Measurements from ENCODE around the gene APOB.

Gene APOB

GRCh38 chr2:20994130-20994529 lies 49.7 kb downstream of the APOB start:
- no peaks in the 10 kb centered on the region for H3K4me1 ChIP-seq (ENCODE audit: insufficient read depth, low read length)
- H3K4me2 ChIP-seq (ENCODE audit: insufficient read depth, low read length): no peak overlapping the region
- no peaks in the 10 kb centered on the region for H3K36me3 ChIP-seq (ENCODE audit: insufficient read depth, low read length)
- no peak overlapping the region for H2AFZ ChIP-seq (ENCODE audit: low read depth, low read length)
- no peak overlapping the region for H3K9ac ChIP-seq (ENCODE audit: low read depth, low read length)
- H3K79me2 ChIP-seq (ENCODE audit: insufficient read depth, low read length): no peaks in the 10 kb centered on the region
- H3K4me3 ChIP-seq (ENCODE audit: low read depth in 1 of 2, low read length in 2 of 2): no peak overlapping the region
- H3K27ac ChIP-seq (ENCODE audit: low read length): no peak overlapping the region
- peaks cover 4% of the 10 kb centered on the region for H3K27me3 ChIP-seq (ENCODE audit: insufficient read depth, low read length, poor library complexity)
- no peaks in the 10 kb centered on the region for H4K20me1 ChIP-seq (ENCODE audit: insufficient read depth, low read length)
- ATAC-seq (ENCODE audit: insufficient read depth, low read depth): no peak
- no peaks in the 10 kb centered on the region for H3K9me3 ChIP-seq (ENCODE audit: insufficient read depth, low read length, severe bottlenecking)
- no peak for TF ChIP-seq EZH2 (IDR thresholded peaks at IDR 0.05; ENCODE audit: borderline replicate concordance, low read depth, low read length, severe bottlenecking)
- no peak for TF ChIP-seq CTCF (IDR thresholded peaks at IDR 0.05; ENCODE audit: borderline replicate concordance, extremely low read depth, low read length, poor library complexity, severe bottlenecking)
- no peak for DNase-seq

GRCh38 chr2:20992201-20992711 lies 51.6 kb downstream of the APOB start:
- TF ChIP-seq EZH2 (IDR thresholded peaks at IDR 0.05; ENCODE audit: borderline replicate concordance, low read depth, low read length, severe bottlenecking) (no peak), CTCF (IDR thresholded peaks at IDR 0.05; ENCODE audit: borderline replicate concordance, extremely low read depth, low read length, poor library complexity, severe bottlenecking) (no peak)
- ATAC-seq (ENCODE audit: insufficient read depth, low read depth): no peak

GRCh38 chr2:20990442-20991430 lies 53.1 kb downstream of the APOB start:
- TF ChIP-seq CTCF (IDR thresholded peaks at IDR 0.05; ENCODE audit: borderline replicate concordance, extremely low read depth, low read length, poor library complexity, severe bottlenecking) (no peak), EZH2 (IDR thresholded peaks at IDR 0.05; ENCODE audit: borderline replicate concordance, low read depth, low read length, severe bottlenecking) (no peak)
- Histone ChIP-seq H3K9ac (ENCODE audit: low read depth, low read length) (no peak overlapping the region), H3K4me1 (ENCODE audit: insufficient read depth, low read length) (no peaks in the 10 kb centered on the region), H3K36me3 (ENCODE audit: insufficient read depth, low read length) (no peaks in the 10 kb centered on the region), H3K4me3 (ENCODE audit: low read depth in 1 of 2, low read length in 2 of 2) (no peak overlapping the region), H3K27ac (ENCODE audit: low read length) (no peak overlapping the region), H3K9me3 (ENCODE audit: insufficient read depth, low read length, severe bottlenecking) (no peaks in the 10 kb centered on the region), H3K4me2 (ENCODE audit: insufficient read depth, low read length) (no peak overlapping the region), H3K27me3 (ENCODE audit: insufficient read depth, low read length, poor library complexity) (peaks cover 4% of the 10 kb centered on the region), H4K20me1 (ENCODE audit: insufficient read depth, low read length) (no peaks in the 10 kb centered on the region), H2AFZ (ENCODE audit: low read depth, low read length) (no peak overlapping the region), H3K79me2 (ENCODE audit: insufficient read depth, low read length) (no peaks in the 10 kb centered on the region)
- no peak for ATAC-seq (ENCODE audit: insufficient read depth, low read depth)
- no peak for DNase-seq

More at GRCh38 chr2:20992201-20992711, 51.6 kb downstream of the APOB start:
- no peaks in the 10 kb centered on the region for H3K4me1 ChIP-seq (ENCODE audit: insufficient read depth, low read length)
- no peaks in the 10 kb centered on the region for H3K79me2 ChIP-seq (ENCODE audit: insufficient read depth, low read length)
- H3K9me3 ChIP-seq (ENCODE audit: insufficient read depth, low read length, severe bottlenecking): no peaks in the 10 kb centered on the region
- no peak overlapping the region for H2AFZ ChIP-seq (ENCODE audit: low read depth, low read length)
- no peak for DNase-seq
- no peak overlapping the region for H3K4me2 ChIP-seq (ENCODE audit: insufficient read depth, low read length)
- H3K36me3 ChIP-seq (ENCODE audit: insufficient read depth, low read length): no peaks in the 10 kb centered on the region
- H4K20me1 ChIP-seq (ENCODE audit: insufficient read depth, low read length): no peaks in the 10 kb centered on the region
- no peak overlapping the region for H3K4me3 ChIP-seq (ENCODE audit: low read depth in 1 of 2, low read length in 2 of 2)
- no peak overlapping the region for H3K27ac ChIP-seq (ENCODE audit: low read length)
- peaks cover 4% of the 10 kb centered on the region for H3K27me3 ChIP-seq (ENCODE audit: insufficient read depth, low read length, poor library complexity)
- no peak overlapping the region for H3K9ac ChIP-seq (ENCODE audit: low read depth, low read length)

Measured in DND-41 (cell line).